Fibroblast of lung (primary cell): Measurements from ENCODE around the gene PRSS33. TPM values are rescaled to one million over a fixed set of nuclear protein-coding genes. Genes with fewer than 3 reads are reported as not detected.

Experiments
- DNase-seq, 2 donors: peaks; one replicate each; pipeline versions ENCODE4 v3.0.0 to v3.0.0-alpha.2; 2010; ENCODE audit warnings: low read depth in 2 of 2
- H2AFZ ChIP-seq: 2 replicates; pipeline ENCODE4 v1.5.1; 2012; ENCODE audit warnings: low read length, control low read depth, inconsistent platforms
- H3K27ac ChIP-seq: 2 replicates; pipeline ENCODE4 v1.5.1; 2011; ENCODE audit warnings: low read length, control low read depth; ENCODE audit not compliant: insufficient read depth
- H3K27me3 ChIP-seq: 2 replicates; pipeline ENCODE4 v1.5.1; 2011; ENCODE audit warnings: mild to moderate bottlenecking, low read length; ENCODE audit not compliant: control insufficient read depth, insufficient read depth
- H3K36me3 ChIP-seq: 2 replicates; pipeline ENCODE4 v1.5.1; 2011; ENCODE audit warnings: low read length; ENCODE audit not compliant: control insufficient read depth, insufficient read depth
- H3K4me1 ChIP-seq: 2 replicates; pipeline ENCODE4 v1.5.1; 2011; ENCODE audit warnings: low read length; ENCODE audit not compliant: control insufficient read depth, insufficient read depth; ENCODE audit errors: extremely low read depth
- H3K4me2 ChIP-seq: 2 replicates; pipeline ENCODE4 v1.5.1; 2011; ENCODE audit warnings: low read length, control low read depth; ENCODE audit not compliant: insufficient read depth; ENCODE audit errors: extremely low read depth
- H3K4me3 ChIP-seq, 4 experiments: fragments of 200-600 bp in 1 of 4; sonication (generic) in 1 of 4; replicated peaks in 1 of 4; 2 replicates each; pipeline ENCODE4 v1.5.1; 2011 to 2016; ENCODE audit warnings: low read length in 4 of 4, low read depth in 3 of 4, mild to moderate bottlenecking in 3 of 4, control low read depth in 2 of 4, inconsistent platforms in 1 of 4, mixed read lengths in 1 of 4; ENCODE audit not compliant: insufficient read depth in 1 of 4; ENCODE audit errors: control extremely low read depth in 1 of 4
- H3K79me2 ChIP-seq: 2 replicates; pipeline ENCODE4 v1.5.1; 2012; ENCODE audit warnings: mild to moderate bottlenecking, low read length, inconsistent platforms; ENCODE audit not compliant: control insufficient read depth, insufficient read depth
- H3K9ac ChIP-seq: 2 replicates; pipeline ENCODE4 v1.5.1; 2011; ENCODE audit warnings: mild to moderate bottlenecking, low read length, control low read depth; ENCODE audit not compliant: insufficient read depth
- H3K9me3 ChIP-seq: 2 replicates; pipeline ENCODE4 v1.5.1; 2012; ENCODE audit warnings: low read depth, low read length; ENCODE audit not compliant: control insufficient read depth, insufficient read depth
- H4K20me1 ChIP-seq: 2 replicates; pipeline ENCODE4 v1.5.1; 2011; ENCODE audit warnings: low read length; ENCODE audit not compliant: control insufficient read depth, insufficient read depth; ENCODE audit errors: extremely low read depth
- EZH2 ChIP-seq: IDR thresholded peaks from 2 replicates; pipeline ENCODE4 v1.5.1; 2012; ENCODE audit warnings: low read length, control low read depth, mild to moderate bottlenecking; ENCODE audit errors: missing control alignments
- polyA plus RNA-seq, 2 donors: library from polyadenylated mRNA; depleted of rRNA in 1 of 2; stranded (reverse) in 1 of 2; unstranded in 1 of 2; fragments of >200 nt; gene quantifications; 2 replicates each; pipeline ENCODE4 v1.2.1, GENCODE V29; 2011 to 2012; ENCODE audit warnings: missing spikeins in 1 of 2
- total RNA-seq: library from RNA; depleted of rRNA; stranded (reverse); fragments of >200 nt; gene quantifications from 2 replicates; pipeline ENCODE4 v1.2.1, GENCODE V29; 2014
- TF ChIP-seq, protein P1 (sequence below), 2 donors: IDR thresholded peaks in 1 of 2; conservative IDR thresholded peaks in 1 of 2; 1 replicate in 1 of 2; 2 replicates in 1 of 2; pipeline ENCODE4 v1.5.1; 2011 to 2012; ENCODE audit warnings: low read length in 2 of 2, control low read depth in 1 of 2, inconsistent platforms in 1 of 2, low read depth in 1 of 2, mild to moderate bottlenecking in 1 of 2

The PRSS33 gene
- total and polyA plus RNA-seq, 2 donors (not counting 1 experiment from before 2014, with no cell fraction given), result not detected

DNA sequence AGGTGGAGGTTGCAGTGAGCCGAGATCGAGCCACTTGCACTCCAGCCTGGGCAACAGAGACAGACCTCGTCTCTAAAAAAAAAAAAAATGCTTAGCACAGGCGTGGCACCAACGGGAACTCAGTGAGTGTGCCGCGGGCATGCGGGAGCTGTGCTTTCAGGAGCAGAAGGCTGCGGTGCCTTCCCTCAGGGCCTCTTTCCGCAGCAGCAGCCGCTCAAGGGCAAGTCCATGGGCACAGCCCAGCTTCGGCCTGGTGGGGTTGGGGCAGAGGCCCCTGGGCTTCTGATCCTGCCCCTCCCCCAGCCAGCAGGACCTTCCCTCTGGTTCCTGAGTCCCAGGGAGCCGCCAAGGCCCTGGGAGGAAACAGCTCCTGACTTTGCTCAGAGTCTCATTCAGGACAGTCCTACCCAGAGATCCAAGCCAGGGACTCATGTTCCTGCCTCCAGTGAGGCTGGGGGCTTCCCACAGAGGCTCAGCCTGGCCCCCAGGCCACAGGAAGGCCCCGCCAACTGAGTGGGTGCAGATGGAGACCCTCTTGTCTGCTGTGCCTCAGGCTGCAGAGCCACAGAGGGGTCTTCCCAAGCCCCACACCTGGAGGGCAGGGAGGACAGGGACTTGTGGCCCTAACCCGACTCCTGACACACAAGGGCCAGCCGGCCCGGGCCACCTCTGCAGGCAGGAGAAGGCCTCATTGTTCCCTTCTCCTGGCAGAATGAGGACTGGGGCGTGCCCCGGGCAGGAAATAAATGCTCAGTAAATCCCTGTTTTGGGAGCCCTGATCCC is 39.4 kb upstream of the PRSS33 start:
- Histone ChIP-seq H3K4me2 (no peak overlapping the region), H4K20me1 (no peaks in the 10 kb centered on the region), H3K9ac (no peak overlapping the region), H3K27me3 (peaks cover 15% of the 10 kb centered on the region), H3K9me3 (no peaks in the 10 kb centered on the region), H3K79me2 (no peaks in the 10 kb centered on the region), H3K27ac (no peak overlapping the region), H3K4me3 (no peak overlapping the region), H3K4me1 (no peaks in the 10 kb centered on the region), H2AFZ (no peak overlapping the region), H3K36me3 (no peaks in the 10 kb centered on the region)
- TF ChIP-seq, protein P1, sequence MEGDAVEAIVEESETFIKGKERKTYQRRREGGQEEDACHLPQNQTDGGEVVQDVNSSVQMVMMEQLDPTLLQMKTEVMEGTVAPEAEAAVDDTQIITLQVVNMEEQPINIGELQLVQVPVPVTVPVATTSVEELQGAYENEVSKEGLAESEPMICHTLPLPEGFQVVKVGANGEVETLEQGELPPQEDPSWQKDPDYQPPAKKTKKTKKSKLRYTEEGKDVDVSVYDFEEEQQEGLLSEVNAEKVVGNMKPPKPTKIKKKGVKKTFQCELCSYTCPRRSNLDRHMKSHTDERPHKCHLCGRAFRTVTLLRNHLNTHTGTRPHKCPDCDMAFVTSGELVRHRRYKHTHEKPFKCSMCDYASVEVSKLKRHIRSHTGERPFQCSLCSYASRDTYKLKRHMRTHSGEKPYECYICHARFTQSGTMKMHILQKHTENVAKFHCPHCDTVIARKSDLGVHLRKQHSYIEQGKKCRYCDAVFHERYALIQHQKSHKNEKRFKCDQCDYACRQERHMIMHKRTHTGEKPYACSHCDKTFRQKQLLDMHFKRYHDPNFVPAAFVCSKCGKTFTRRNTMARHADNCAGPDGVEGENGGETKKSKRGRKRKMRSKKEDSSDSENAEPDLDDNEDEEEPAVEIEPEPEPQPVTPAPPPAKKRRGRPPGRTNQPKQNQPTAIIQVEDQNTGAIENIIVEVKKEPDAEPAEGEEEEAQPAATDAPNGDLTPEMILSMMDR (conservative IDR thresholded peaks at IDR 0.05 in 1 of 2, IDR thresholded peaks at IDR 0.05 in 1 of 2; ENCODE audit: low read depth in 1 of 2, low read length in 2 of 2), result no peak
- no peak for TF ChIP-seq EZH2
- DNase-seq, result no peak

DNA sequence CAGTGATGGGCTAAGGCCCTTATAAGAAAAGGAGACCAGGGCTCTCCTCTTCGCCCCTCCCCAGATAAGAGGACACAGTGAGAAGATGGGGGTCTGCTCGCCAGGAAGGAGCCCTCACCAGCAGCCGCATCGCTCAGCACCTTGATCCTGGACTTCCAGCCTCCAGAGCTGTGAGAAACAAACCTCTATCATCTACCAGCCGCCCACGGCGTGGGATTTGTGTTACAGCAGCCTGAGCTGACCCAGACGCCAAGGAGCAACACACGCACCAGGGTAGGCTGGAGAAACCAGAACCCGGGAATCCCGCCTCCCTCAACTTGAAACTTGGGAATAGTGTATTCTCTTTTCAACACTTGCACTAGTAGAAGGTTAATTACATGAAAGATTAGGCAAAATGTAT is 38.5 kb upstream of the PRSS33 start:
- H3K27me3 ChIP-seq, result peaks cover 17% of the 10 kb centered on the region

DNA sequence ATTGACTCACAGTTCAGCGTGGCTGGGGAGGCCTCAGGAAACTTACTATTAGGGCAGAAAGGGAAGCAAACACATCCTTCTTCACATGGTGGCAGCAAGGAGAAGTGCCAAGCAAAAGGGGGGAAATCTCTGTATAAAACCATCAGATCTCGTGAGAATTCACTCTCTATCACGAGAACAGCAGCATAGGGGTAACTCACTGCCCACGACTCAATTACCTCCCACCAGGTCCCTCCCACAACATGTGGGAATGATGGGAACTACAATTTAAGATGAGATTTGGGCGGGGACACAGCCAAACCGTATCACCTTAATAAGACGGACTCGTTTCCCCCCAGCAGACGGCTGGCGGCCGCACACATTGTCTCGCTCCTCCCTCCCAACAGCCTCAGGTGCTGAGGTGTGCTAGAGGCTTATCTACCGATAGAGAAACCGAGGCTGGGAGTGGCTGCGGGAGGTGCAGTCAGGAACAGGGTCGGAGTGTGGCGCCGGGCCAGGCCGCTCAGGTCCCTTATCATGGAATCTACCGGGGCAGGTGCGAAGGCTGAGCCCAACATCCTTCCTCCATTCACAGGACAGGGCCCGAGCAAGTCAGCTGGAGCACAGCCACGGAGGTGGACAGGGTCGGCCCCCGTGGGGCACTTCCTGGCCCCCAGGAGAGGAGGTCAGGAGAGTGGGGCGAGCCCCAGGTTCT is 37.8 kb upstream of the PRSS33 start:
- Histone ChIP-seq H3K4me1 (no peaks in the 10 kb centered on the region), H4K20me1 (no peaks in the 10 kb centered on the region), H3K4me3 (no peak overlapping the region), H3K27me3 (peaks cover 17% of the 10 kb centered on the region), H3K36me3 (no peaks in the 10 kb centered on the region), H3K4me2 (no peak overlapping the region), H3K9ac (no peak overlapping the region), H3K27ac (no peak overlapping the region), H3K79me2 (no peaks in the 10 kb centered on the region), H3K9me3 (no peaks in the 10 kb centered on the region), H2AFZ (no peak overlapping the region)
- DNase-seq, result no peak
- no peak for TF ChIP-seq EZH2
- TF ChIP-seq, protein P1 (conservative IDR thresholded peaks at IDR 0.05 in 1 of 2, IDR thresholded peaks at IDR 0.05 in 1 of 2; ENCODE audit: low read depth in 1 of 2, low read length in 2 of 2), result no peak

More for the DNA sequence above, 38.5 kb upstream of the PRSS33 start:
- no peaks in the 10 kb centered on the region for H4K20me1 ChIP-seq
- no peak for DNase-seq
- H3K4me1 ChIP-seq, result no peaks in the 10 kb centered on the region
- no peaks in the 10 kb centered on the region for H3K9me3 ChIP-seq
- no peaks in the 10 kb centered on the region for H3K36me3 ChIP-seq
- H3K4me3 ChIP-seq, result no peak overlapping the region
- H2AFZ ChIP-seq, result no peak overlapping the region
- TF ChIP-seq, protein P1 (conservative IDR thresholded peaks at IDR 0.05 in 1 of 2, IDR thresholded peaks at IDR 0.05 in 1 of 2; ENCODE audit: low read depth in 1 of 2, low read length in 2 of 2), result no peak
- no peak for TF ChIP-seq EZH2
- H3K9ac ChIP-seq, result no peak overlapping the region
- no peaks in the 10 kb centered on the region for H3K79me2 ChIP-seq
- no peak overlapping the region for H3K27ac ChIP-seq
- H3K4me2 ChIP-seq, result no peak overlapping the region
